Ectodermal cell (in vitro differentiated cells): Measurements from ENCODE around the gene RNU2-63P.
"Not testable (repeated sequence)": the region's sequence is repeated elsewhere in the genome, so short reads cannot be mapped to it uniquely, and the experiment has no call there.

ENCODE experiments used
- H3K27ac ChIP-seq: 2 replicates; pipeline ENCODE4 v1.7.0; 2013; ENCODE audit warnings: mild to moderate bottlenecking, low read depth, low read length; ENCODE audit not compliant: insufficient read depth, poor library complexity, severe bottlenecking
- H3K27me3 ChIP-seq: 2 replicates; pipeline ENCODE4 v1.7.0; 2013; ENCODE audit warnings: mild to moderate bottlenecking, low read length; ENCODE audit not compliant: insufficient read depth, control insufficient read depth, poor library complexity, severe bottlenecking
- H3K36me3 ChIP-seq: one replicate; pipeline ENCODE4 v1.7.0; 2013; ENCODE audit warnings: low read length; ENCODE audit not compliant: control insufficient read depth, insufficient read depth
- H3K4me1 ChIP-seq: one replicate; pipeline ENCODE4 v1.7.0; 2013; ENCODE audit warnings: low read length; ENCODE audit not compliant: control insufficient read depth, insufficient read depth
- H3K4me3 ChIP-seq: 2 replicates; pipeline ENCODE4 v1.7.0; 2013; ENCODE audit warnings: low read depth, low read length, control low read depth; ENCODE audit not compliant: insufficient read depth
- H3K9me3 ChIP-seq: 2 replicates; pipeline ENCODE4 v1.7.0; 2013; ENCODE audit warnings: mild to moderate bottlenecking, low read length, moderate library complexity; ENCODE audit not compliant: control insufficient read depth
- WGBS, 2 experiments: methylation state at CpG; one replicate each; pipeline ENCODE4 v1.1.7; 2013; ENCODE audit warnings: missing lambda C conversion rate in 2 of 2; 5-methylcytosine and 5-hydroxymethylcytosine counted together

RNU2-63P gene

DNA sequence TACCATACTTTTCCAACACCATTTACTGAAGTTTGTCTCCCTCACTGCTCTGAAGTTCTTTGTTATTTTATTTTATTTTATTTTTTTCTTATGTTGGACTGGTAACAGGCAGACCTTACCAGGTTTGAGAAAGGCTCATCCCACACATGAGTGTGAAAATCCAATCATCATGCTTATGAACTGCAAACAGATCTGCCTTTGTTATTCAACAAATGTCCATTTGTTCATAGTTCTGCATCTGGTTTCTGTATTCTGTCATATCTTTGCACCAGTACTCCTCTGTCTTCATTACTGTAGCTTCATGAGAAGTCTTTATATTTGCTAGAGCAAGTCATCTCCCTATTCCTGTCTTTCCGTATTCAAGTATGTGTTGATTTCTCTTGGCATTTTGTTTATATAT lies 5.3 kb downstream of the RNU2-63P start:
- 100% methylated on average over 1 of the region's 1 CpG for WGBS, 2 experiments
- Histone ChIP-seq H3K27me3 (no peaks in the 10 kb centered on the region), H3K9me3 (no peaks in the 10 kb centered on the region), H3K4me3 (no peak overlapping the region), H3K36me3 (no peaks in the 10 kb centered on the region), H3K4me1 (no peaks in the 10 kb centered on the region), H3K27ac (no peak overlapping the region)

DNA sequence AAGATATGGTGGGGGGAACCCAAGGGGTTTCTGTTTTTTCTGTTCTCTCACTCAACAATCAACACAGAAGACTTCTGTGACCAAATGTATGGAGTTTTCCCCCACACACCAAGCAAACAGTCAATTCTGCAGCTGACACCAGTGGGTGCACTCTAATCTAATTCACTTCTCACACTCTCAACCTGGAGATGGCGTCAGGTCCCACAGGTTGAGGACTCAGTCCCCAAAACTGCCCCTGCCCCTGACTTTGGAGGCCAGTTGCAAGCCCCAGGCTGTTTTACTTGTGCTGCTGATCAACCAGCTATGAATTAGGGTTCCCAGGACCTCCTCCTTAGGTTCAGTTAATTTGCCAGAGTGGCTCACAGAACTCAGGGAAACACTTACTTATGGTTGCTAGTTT lies 6.2 kb downstream of the RNU2-63P start:
- 82 to 92% methylated on average over 1 of the region's 1 CpG for WGBS, 2 experiments
- H3K9me3 ChIP-seq, result no peaks in the 10 kb centered on the region
- H3K27ac ChIP-seq, result no peak overlapping the region
- no peak overlapping the region for H3K4me3 ChIP-seq
- H3K27me3 ChIP-seq, result no peaks in the 10 kb centered on the region
- H3K4me1 ChIP-seq, result no peaks in the 10 kb centered on the region
- no peaks in the 10 kb centered on the region for H3K36me3 ChIP-seq

GRCh38 chr2:88006912-88007439 lies 9.4 kb downstream of the RNU2-63P start:
- no peaks in the 10 kb centered on the region for H3K9me3 ChIP-seq
- no peaks in the 10 kb centered on the region for H3K4me1 ChIP-seq
- H3K4me3 ChIP-seq, result no peak overlapping the region
- H3K27ac ChIP-seq, result no peak overlapping the region
- 77 to 80% methylated on average over 14 to 16 of the region's 16 CpGs for WGBS, 2 experiments
- H3K36me3 ChIP-seq, result no peaks in the 10 kb centered on the region
- H3K27me3 ChIP-seq, result no peaks in the 10 kb centered on the region

GRCh38 chr2:88005776-88006175 lies 10.6 kb downstream of the RNU2-63P start:
- 90 to 91% methylated on average over 6 of the region's 6 CpGs for WGBS, 2 experiments
- Histone ChIP-seq H3K9me3 (no peaks in the 10 kb centered on the region), H3K4me3 (no peak overlapping the region), H3K27me3 (no peaks in the 10 kb centered on the region), H3K4me1 (no peaks in the 10 kb centered on the region), H3K27ac (no peak overlapping the region), H3K36me3 (no peaks in the 10 kb centered on the region)

DNA sequence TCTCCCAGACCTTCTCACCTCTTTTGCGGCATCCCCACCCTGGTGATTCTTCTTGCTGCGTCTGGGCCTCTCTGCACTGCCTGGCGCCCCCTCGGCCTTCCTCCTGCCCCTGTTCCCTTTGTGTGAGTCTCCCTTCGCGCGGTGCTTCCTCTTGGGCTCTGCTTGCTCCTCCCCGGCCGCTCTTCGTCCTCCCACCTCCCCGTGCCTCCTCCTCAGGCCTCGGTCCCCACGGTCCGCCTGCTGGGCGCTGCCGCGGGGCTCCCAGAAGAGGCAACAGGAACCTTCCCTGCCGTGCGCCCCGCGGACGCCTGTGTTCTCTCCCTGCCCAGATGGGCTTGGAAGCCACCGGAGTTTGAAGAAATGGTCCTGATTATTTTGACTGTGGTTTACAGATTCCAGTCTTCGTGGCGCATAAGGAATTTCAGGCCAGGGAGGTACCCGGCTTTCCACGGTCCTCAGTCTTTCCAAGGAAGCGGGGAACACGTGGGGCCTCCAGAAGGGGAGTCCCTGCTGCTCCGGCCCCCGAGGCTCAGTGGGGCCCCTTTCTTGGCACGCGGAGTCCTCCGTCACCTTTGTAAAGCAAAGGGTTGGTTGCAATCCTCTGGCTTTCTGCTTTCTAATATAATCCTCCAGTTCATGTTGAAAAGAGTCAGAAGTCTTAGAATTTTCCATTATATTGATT lies 13.1 kb downstream of the RNU2-63P start:
- Histone ChIP-seq H3K27ac (no peak overlapping the region), H3K9me3 (no peaks in the 10 kb centered on the region), H3K4me1 (no peaks in the 10 kb centered on the region), H3K27me3 (no peaks in the 10 kb centered on the region), H3K4me3 (no peak overlapping the region), H3K36me3 (no peaks in the 10 kb centered on the region)
- WGBS, 2 experiments, result 50% methylated on average over 34 of the region's 34 CpGs

GRCh38 chr2:88002359-88002707 lies 14.0 kb downstream of the RNU2-63P start:
- Histone ChIP-seq H3K4me1 (no peaks in the 10 kb centered on the region), H3K27ac (no peak overlapping the region), H3K9me3 (no peaks in the 10 kb centered on the region), H3K4me3 (no peak overlapping the region), H3K36me3 (no peaks in the 10 kb centered on the region), H3K27me3 (no peaks in the 10 kb centered on the region)
- WGBS, 2 experiments, result 94 to 95% methylated on average over 5 to 6 of the region's 6 CpGs

GRCh38 chr2:88000474-88000873 lies 15.9 kb downstream of the RNU2-63P start:
- H3K27ac ChIP-seq, H3K4me3 ChIP-seq, H3K4me1 ChIP-seq, H3K9me3 ChIP-seq, H3K36me3 ChIP-seq, H3K27me3 ChIP-seq: not testable (repeated sequence)
- 65 to 66% methylated on average over 3 of the region's 3 CpGs for WGBS, 2 experiments

DNA sequence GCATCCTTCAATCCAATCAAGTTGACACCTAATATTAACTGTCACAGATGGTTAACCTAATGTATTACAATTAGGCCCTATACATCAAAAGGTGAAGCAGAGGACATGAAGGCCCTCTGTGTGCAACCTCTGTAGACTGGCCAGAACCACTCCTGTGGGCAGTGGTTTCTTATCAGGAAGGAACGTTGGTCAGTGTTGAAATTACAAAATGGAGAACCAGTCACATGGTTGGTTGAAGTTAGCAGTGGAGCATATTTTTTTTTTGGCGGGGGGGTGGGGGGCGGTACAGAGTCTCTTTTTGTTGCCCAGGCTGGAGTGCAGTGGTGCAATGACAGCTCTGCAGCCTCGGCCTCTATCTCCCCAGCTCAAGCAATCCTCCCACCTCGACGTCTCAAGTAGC lies 19.8 kb downstream of the RNU2-63P start:
- Histone ChIP-seq H3K9me3 (no peaks in the 10 kb centered on the region), H3K27ac (no peak overlapping the region), H3K4me3 (no peak overlapping the region), H3K36me3 (no peaks in the 10 kb centered on the region), H3K4me1 (no peaks in the 10 kb centered on the region), H3K27me3 (no peaks in the 10 kb centered on the region)
- WGBS, 2 experiments, result 91 to 95% methylated on average over 6 of the region's 6 CpGs

GRCh38 chr2:87995756-87996155 lies 20.6 kb downstream of the RNU2-63P start:
- Histone ChIP-seq H3K27me3 (no peaks in the 10 kb centered on the region), H3K9me3 (no peaks in the 10 kb centered on the region), H3K36me3 (no peaks in the 10 kb centered on the region), H3K4me1 (no peaks in the 10 kb centered on the region), H3K27ac (no peak overlapping the region), H3K4me3 (no peak overlapping the region)
- WGBS, 2 experiments, result 94 to 98% methylated on average over 1 of the region's 1 CpG

DNA sequence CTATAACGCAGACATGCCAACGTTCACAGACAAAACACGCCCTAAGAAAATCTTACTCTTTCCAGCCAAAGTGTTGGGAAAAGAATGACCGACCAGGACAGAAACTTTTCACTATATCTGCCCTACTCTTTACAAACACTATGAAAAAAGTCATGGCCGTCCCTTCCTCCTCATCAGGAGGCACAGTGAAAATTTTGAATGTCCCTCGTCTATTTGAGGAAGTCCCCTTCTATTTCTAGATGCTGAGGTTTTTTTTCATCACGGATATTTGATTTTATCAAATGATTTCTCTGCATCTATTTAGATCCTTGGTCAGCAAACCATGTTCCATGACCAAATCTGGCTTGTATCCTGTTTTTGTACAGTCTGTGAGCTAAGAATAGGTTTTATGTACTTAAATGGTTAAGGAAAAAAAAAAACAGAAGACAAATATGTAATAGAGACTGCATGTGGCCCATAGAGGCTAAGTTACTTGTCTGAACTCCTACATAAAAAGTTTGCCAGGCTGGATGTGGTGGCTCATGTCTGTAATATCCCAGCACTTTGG lies 22.0 kb downstream of the RNU2-63P start:
- H3K4me1 ChIP-seq, H3K27ac ChIP-seq, H3K9me3 ChIP-seq, H3K27me3 ChIP-seq, H3K36me3 ChIP-seq, H3K4me3 ChIP-seq: not testable (repeated sequence)
- WGBS, 2 experiments, result 86 to 89% methylated on average over 1 to 5 of the region's 7 CpGs
